Natural killer cell treated with Interleukin-12 subunit alpha and Interleukin-12 subunit beta and Interleukin-15 and Interleukin-18, amount 100 ng/mL, for 72 hours (primary cell): ENCODE results near the gene NECTIN1. TPM values are rescaled to one million over a fixed set of nuclear protein-coding genes. Genes with fewer than 3 reads are reported as not detected.

Experiments used
- ATAC-seq, 2 donors: fragments of 150-1000 bp; cut with Tn5 transposase in 1 of 2; sonication (Bioruptor Pico), chemical (Tn5 transposase) in 1 of 2; 2 replicates each; pipeline ENCODE4 v1.10.0; 2021
- DNase-seq: peaks from one replicate; pipeline ENCODE4 v3.0.0; 2022; ENCODE audit warnings: low spot score
- H3K27ac Mint-ChIP-seq, 2 donors: 1 replicate in 1 of 2; 2 replicates in 1 of 2; pipeline ENCODE4 v1.8.0; 2022; ENCODE audit warnings: mixed read lengths in 2 of 2, mild to moderate bottlenecking in 1 of 2, moderate library complexity in 1 of 2
- H3K27me3 Mint-ChIP-seq, 2 donors: 1 replicate in 1 of 2; 2 replicates in 1 of 2; pipeline ENCODE4 v1.8.0; 2022; ENCODE audit warnings: mixed read lengths in 2 of 2
- H3K36me3 Mint-ChIP-seq: one replicate; pipeline ENCODE4 v1.8.0; 2022; ENCODE audit warnings: mixed read lengths
- H3K4me1 Mint-ChIP-seq, 2 donors: 1 replicate in 1 of 2; 2 replicates in 1 of 2; pipeline ENCODE4 v1.8.0; 2022; ENCODE audit warnings: low read depth in 2 of 2, mixed read lengths in 2 of 2, mild to moderate bottlenecking in 1 of 2
- H3K4me3 Mint-ChIP-seq: one replicate; pipeline ENCODE4 v1.8.0; 2022; ENCODE audit warnings: mixed read lengths
- H3K9me3 Mint-ChIP-seq: 2 replicates; pipeline ENCODE4 v1.8.0; 2022; ENCODE audit warnings: mixed read lengths
- total RNA-seq, 2 donors: library from RNA; stranded (reverse); gene quantifications; one replicate each; pipeline ENCODE4 v1.2.3, GENCODE V29; 2022

NECTIN1 gene
- total RNA-seq, 2 donors from 2014 or later: 2.3 to 2.6 TPM

DNA sequence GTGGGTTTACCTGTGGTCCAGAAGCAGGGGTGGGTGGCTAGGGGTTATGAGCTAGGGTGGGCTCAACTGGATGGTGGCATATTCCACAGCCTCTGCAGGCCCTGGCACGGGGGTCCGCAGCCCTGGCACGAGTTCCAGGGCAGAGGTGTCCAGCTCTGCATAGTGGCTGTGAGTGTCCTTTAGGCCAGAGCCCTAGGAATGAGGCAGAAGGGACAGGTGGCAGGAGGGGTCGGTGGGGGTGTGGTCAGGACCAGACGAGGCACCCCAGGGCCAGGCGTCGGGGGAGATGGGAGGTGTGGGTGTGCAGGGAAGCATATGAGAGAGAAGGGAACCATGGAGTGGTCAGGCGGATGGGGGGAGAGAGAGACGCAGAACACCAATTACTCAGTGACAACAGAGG lies 99.9 kb downstream of the NECTIN1 start:
- peaks cover 0 to 4% of the 10 kb centered on the region in 2 donors for H3K27me3 Mint-ChIP-seq
- H3K4me1 Mint-ChIP-seq: no peaks in the 10 kb centered on the region
- H3K4me3 Mint-ChIP-seq: no peak overlapping the region
- no peaks in the 10 kb centered on the region for H3K9me3 Mint-ChIP-seq
- H3K27ac Mint-ChIP-seq: no peak overlapping the region
- DNase-seq (no peak), ATAC-seq (no peak)
- H3K36me3 Mint-ChIP-seq: no peaks in the 10 kb centered on the region

GRCh38 chr11:119627286-119627685 lies 101.7 kb downstream of the NECTIN1 start:
- Mint-ChIP-seq H3K4me1 (no peaks in the 10 kb centered on the region), H3K27me3 (peaks cover 0 to 6% of the 10 kb centered on the region in 2 donors), H3K36me3 (no peaks in the 10 kb centered on the region), H3K9me3 (no peaks in the 10 kb centered on the region), H3K4me3 (no peak overlapping the region), H3K27ac (no peak overlapping the region)
- DNase-seq (no peak), ATAC-seq (no peak)

- ATAC-seq (no peak), DNase-seq (no peak)
- Mint-ChIP-seq H3K27me3 (peaks cover 0 to 6% of the 10 kb centered on the region in 2 donors), H3K4me1 (no peaks in the 10 kb centered on the region), H3K27ac (no peak overlapping the region), H3K36me3 (no peaks in the 10 kb centered on the region), H3K4me3 (no peak overlapping the region), H3K9me3 (no peaks in the 10 kb centered on the region)
Observed at GRCh38 chr11:119626871-119627270, 102.1 kb downstream of the NECTIN1 start.

GRCh38 chr11:119626197-119626841 lies 102.7 kb downstream of the NECTIN1 start:
- H3K27ac Mint-ChIP-seq: no peak overlapping the region
- no peaks in the 10 kb centered on the region for H3K9me3 Mint-ChIP-seq
- H3K36me3 Mint-ChIP-seq: no peaks in the 10 kb centered on the region
- ATAC-seq (no peak), DNase-seq (no peak)
- H3K27me3 Mint-ChIP-seq: peaks cover 0 to 6% of the 10 kb centered on the region in 2 donors
- no peaks in the 10 kb centered on the region for H3K4me1 Mint-ChIP-seq
- H3K4me3 Mint-ChIP-seq: no peak overlapping the region

GRCh38 chr11:119625206-119625978 lies 103.6 kb downstream of the NECTIN1 start:
- Mint-ChIP-seq H3K36me3 (no peaks in the 10 kb centered on the region), H3K4me3 (no peak overlapping the region), H3K27me3 (peaks cover 0 to 5% of the 10 kb centered on the region in 2 donors), H3K27ac (no peak overlapping the region), H3K9me3 (no peaks in the 10 kb centered on the region), H3K4me1 (no peaks in the 10 kb centered on the region)
- no peak for DNase-seq
- no peak for ATAC-seq

- Mint-ChIP-seq H3K27ac (no peak overlapping the region), H3K4me3 (no peak overlapping the region), H3K4me1 (no peaks in the 10 kb centered on the region), H3K36me3 (no peaks in the 10 kb centered on the region), H3K27me3 (peaks cover 0 to 4% of the 10 kb centered on the region in 2 donors), H3K9me3 (no peaks in the 10 kb centered on the region)
- DNase-seq (no peak), ATAC-seq (no peak)
Observed at GRCh38 chr11:119624629-119625028, 104.4 kb downstream of the NECTIN1 start.

- ATAC-seq (no peak), DNase-seq (no peak)
- Mint-ChIP-seq H3K9me3 (no peaks in the 10 kb centered on the region), H3K27me3 (peaks cover 0 to 4% of the 10 kb centered on the region in 2 donors), H3K4me1 (no peaks in the 10 kb centered on the region), H3K27ac (no peak overlapping the region), H3K36me3 (no peaks in the 10 kb centered on the region), H3K4me3 (no peak overlapping the region)
Observed at GRCh38 chr11:119624102-119624615, 104.8 kb downstream of the NECTIN1 start.

- no peaks in the 10 kb centered on the region for H3K4me1 Mint-ChIP-seq
- DNase-seq: no peak
- H3K36me3 Mint-ChIP-seq: no peaks in the 10 kb centered on the region
- H3K27me3 Mint-ChIP-seq: peaks cover 0 to 4% of the 10 kb centered on the region in 2 donors
- H3K27ac Mint-ChIP-seq: no peak overlapping the region
- ATAC-seq: no peak
- no peak overlapping the region for H3K4me3 Mint-ChIP-seq
- H3K9me3 Mint-ChIP-seq: no peaks in the 10 kb centered on the region
Observed at GRCh38 chr11:119623682-119624081, 105.3 kb downstream of the NECTIN1 start.

- Mint-ChIP-seq H3K27me3 (peaks cover 5 to 7% of the 10 kb centered on the region in 2 donors), H3K36me3 (no peaks in the 10 kb centered on the region), H3K27ac (no peak overlapping the region), H3K4me1 (no peaks in the 10 kb centered on the region), H3K9me3 (no peaks in the 10 kb centered on the region), H3K4me3 (no peak overlapping the region)
- ATAC-seq (no peak), DNase-seq (no peak)
Observed at GRCh38 chr11:119622454-119623143, 106.4 kb downstream of the NECTIN1 start.

DNA sequence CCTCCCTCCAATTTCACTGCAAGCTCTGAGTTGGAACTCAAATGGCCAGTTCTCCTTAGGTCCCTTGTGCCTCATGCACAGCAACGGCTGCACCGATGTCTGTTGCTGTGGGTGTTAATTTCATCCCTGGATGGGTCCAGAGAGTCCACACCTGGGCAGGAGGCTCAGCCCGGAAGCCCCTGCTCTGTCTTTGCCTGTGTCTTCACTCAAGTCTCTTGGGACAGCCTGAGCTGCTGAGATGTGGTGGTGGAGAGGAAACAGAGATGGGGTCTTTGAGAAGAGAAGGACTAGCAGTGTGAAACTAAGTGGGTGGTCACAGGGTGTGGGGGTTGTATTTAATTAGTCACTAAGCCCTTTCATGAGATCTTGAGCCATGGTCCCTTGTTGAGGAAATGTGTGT lies 109.3 kb downstream of the NECTIN1 start:
- DNase-seq (no peak), ATAC-seq (no peak)
- Mint-ChIP-seq H3K27me3 (peaks cover 9% of the 10 kb centered on the region in 2 donors), H3K4me1 (no peaks in the 10 kb centered on the region), H3K36me3 (no peaks in the 10 kb centered on the region), H3K9me3 (no peaks in the 10 kb centered on the region), H3K27ac (no peak overlapping the region), H3K4me3 (no peak overlapping the region)

GRCh38 chr11:119618208-119618909 lies 110.6 kb downstream of the NECTIN1 start:
- DNase-seq (no peak), ATAC-seq (no peak)
- H3K27ac Mint-ChIP-seq: no peak overlapping the region
- no peaks in the 10 kb centered on the region for H3K9me3 Mint-ChIP-seq
- H3K27me3 Mint-ChIP-seq: peaks cover 9 to 10% of the 10 kb centered on the region in 2 donors
- H3K4me1 Mint-ChIP-seq: no peaks in the 10 kb centered on the region
- H3K4me3 Mint-ChIP-seq: no peak overlapping the region
- no peaks in the 10 kb centered on the region for H3K36me3 Mint-ChIP-seq

DNA sequence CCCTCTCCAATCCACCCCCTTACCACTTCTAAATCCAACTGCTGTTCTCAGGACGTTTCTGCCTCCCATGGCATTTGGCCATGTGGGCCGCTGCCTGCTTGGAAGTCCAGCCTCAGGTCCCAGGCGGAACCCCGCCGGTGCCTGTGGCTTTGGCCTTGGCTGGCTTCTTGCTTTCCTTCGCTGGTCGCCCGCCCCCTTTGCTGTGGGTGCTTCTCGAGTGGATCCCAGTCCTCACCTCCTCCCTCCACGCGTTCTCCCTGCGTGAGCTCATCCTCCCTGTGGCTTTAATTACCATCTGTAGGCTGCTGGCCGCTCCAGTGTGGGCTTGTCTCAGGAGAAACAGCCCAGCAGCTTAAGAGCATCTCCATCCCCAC lies 111.7 kb downstream of the NECTIN1 start:
- H3K27ac Mint-ChIP-seq: no peak overlapping the region
- H3K9me3 Mint-ChIP-seq: no peaks in the 10 kb centered on the region
- H3K27me3 Mint-ChIP-seq: peaks cover 12 to 16% of the 10 kb centered on the region in 2 donors
- H3K4me1 Mint-ChIP-seq: no peaks in the 10 kb centered on the region
- H3K4me3 Mint-ChIP-seq: no peak overlapping the region
- no peaks in the 10 kb centered on the region for H3K36me3 Mint-ChIP-seq
- DNase-seq (no peak), ATAC-seq (no peak)

DNA sequence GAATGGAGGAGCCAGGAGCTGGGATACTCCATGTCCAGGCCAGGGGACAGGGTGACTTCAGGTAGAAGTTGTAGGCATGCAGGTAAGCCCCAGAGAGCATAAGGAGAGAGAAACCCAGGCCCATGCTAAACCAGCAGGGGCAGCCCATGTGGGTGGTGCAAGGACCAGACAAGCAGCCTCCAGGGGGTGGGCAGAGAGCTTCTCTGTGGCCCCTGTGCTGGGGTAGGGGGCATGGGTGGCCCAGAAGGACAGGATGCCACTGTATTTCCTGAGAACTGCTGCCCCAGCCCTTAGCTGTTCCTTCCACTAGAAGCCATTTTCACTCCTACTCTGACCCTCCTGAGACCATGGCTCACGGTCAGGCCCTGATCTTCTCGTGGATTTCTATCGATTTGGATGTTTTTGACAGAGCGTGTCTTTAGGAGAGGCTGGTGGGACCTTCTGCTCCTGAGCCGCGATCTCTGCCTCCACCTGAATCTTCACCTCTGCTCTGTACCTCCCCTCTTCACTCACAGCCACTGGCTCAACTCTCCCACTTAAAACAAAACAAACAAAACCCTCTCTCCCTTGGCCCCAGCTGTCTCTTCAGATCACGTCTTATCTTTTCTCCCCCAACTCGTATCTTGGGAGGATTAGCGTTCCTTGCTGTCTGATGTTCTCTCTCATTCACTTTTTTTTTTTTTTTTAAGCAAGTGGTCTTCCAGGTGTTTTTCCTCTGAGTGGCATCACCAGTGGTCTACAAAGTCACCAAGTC lies 112.2 kb downstream of the NECTIN1 start:
- DNase-seq (no peak), ATAC-seq (no peak)
- Mint-ChIP-seq H3K27ac (no peak overlapping the region), H3K9me3 (no peaks in the 10 kb centered on the region), H3K27me3 (peaks cover 14 to 16% of the 10 kb centered on the region in 2 donors), H3K4me3 (no peak overlapping the region), H3K4me1 (no peaks in the 10 kb centered on the region), H3K36me3 (no peaks in the 10 kb centered on the region)
